Activated T-cell treated with anti-CD3 and anti-CD28 coated beads, Interleukin-2, amount 50 U/mL, for 1 hour (primary cell): ENCODE results near the gene DNAH1.
A peak's percentile ranks its signal among the peaks of the same experiment; 100 is the strongest.

Source experiments
- DNase-seq: peaks from one replicate; pipeline ENCODE4 v3.0.0-alpha.2; 2020

DNAH1 gene

DNA sequence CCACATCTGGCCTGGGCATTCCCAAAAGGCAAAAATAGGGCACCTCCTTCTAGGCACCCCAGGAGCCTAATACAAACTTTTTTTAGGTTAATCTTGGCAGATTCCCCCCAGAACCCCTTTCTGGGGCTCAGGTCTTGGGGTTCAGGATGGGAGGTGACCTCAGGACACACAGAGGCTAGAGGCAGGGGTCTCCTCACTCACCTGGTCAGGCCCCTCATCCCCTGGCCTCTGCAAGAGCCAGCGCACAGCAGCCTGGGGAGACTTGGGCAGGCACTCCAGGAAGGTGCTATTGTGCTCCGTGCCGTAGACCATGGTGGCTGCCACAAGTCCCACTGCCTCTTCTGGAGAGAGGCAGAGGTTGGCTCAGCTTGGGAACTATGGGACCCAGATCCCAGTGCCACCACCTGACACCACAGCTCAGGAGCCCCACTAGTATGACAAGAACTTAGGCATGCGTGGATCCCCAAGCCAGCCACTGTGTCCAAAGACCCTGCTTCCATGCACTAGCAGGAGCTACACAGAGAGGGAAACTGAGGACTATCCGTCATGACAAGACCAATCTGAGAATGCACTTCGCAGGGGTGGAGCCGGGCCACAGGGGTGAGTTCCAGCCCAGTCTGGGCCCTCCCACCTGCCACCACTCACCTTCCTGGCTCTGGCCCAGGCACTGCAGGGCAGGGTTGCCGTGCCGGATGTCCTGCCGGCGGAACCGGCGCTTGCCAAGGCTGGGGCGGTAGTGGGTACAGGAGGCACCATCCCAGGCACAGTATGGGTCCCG is 121.4 kb downstream of the DNAH1 start:
- DNase-seq = no peak

DNA sequence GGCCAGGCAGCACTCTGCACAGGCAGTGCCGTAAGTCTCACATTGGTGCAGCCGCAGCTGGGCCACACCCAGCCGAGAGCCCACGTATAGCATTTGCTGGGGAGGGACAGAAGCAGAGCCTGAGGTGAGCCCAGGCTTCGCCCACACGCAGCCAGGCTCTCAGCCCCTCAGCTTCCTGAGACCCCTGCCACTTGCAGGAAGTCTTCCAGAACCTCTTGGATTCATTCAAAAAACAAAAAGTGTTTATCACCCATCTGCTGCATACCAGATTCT is 121.9 kb downstream of the DNAH1 start:
- DNase-seq = no peak

DNA sequence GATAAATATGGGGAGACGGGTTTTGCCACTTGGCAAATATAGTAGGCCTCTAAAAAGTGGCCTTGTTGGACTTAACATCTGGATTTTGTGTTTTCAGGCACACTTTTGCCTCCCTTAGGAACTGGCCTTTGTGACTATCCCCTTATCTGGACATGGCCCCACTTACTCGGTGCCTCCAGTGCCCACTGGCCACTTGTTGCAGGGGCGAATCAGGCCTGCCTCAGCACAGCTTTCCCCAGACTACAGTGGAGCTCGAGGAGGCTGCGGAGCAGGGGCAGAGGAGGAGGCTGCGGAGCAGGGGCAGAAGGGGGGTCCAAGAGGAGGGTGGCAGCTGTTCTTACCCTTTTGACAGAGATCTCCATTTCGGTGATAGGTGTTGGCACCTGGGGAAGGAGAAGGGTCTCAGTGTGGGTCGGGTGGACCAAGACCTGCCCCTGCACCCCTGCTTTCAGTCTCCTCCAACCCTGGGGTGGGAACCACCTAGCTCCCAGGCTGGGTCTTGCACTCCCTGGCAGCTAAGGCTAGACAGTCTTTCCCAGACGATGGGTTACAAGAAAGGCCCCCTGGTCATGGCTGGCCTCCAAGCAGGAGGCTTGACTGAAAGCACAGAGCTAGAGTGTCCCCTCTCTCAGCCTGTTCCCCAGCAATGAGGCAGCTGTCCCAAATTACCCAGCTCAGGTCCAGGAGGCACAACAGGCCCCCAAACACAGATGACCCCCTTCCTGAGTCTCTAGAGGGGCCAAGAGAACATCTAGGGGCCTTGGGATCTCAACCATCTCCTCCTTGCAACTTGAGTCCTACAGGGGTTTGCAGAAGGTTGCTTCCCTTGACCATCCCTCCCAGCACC is 122.7 kb downstream of the DNAH1 start:
- DNase-seq = no peak

GRCh38 chr3:52439426-52440248 is 123.5 kb downstream of the DNAH1 start:
- DNase-seq = peak; percentile 7

- peak; percentile 4 for DNase-seq
Measured at GRCh38 chr3:52440249-52440551, 124.1 kb downstream of the DNAH1 start.

GRCh38 chr3:52440671-52441070 is 124.6 kb downstream of the DNAH1 start:
- peak; percentile 11 for DNase-seq

DNA sequence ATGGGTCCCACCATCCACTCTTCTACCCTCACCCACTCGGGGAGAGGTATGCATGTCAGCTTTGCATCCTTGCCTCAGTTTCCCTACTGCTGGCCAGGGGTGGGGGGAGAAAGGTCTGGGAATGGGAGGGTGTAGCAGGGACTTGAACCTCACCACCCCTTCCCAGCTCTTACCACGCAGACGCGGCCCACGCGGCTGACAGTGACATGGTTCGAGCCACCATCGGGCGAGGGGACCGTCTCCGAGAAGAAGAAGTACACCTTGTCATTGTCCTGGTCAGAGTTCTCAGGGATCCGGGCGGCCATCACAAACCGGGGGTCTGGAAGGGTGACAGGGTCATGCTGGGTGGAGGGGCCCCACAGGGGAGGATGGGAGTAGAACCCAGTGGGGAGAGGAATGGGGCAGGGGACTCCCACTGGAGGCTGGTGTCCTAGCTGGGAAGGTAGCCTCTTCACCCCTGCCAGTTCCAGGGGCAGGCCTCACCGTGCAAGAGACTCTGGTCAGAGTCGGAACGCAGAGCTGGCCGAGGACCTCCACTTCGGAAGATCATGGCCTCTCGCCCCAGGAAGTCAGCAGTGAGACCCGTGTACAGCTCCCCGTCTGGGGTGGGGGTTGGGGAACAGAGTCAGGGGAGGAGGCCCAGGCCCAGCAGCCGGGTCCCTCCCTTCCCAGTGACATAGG is 125.1 kb downstream of the DNAH1 start:
- DNase-seq = no peak

DNA sequence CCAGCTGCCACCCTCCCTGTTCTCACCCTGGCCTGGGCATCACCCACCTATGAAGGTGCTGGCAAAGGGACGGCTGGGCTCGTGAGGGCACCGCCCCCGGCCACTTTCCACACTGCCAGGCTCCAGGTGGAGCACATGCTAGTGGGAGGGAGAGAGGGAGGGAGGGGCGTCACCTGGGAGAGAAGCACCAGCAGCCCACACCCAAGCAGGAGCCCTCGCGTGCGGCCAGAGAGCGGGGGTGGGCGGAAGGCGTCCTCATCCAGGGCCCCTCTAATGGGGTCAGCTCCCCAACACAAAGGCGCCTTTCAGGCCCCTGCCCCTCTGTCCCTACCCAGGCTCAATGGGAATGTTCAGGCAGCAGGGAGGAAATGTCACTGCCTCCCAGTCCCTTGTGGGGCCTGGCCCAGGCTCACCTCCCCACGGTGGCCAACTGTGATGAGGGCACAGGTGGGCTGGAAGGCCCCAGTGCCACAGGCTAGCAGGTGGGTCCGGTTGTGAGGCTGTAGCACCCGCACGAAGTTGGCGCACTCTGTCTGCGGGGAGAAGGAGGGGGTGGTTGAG is 125.7 kb downstream of the DNAH1 start:
- DNase-seq = peak; percentile 2

- no peak for DNase-seq
Measured at GRCh38 chr3:52442409-52443267, 126.5 kb downstream of the DNAH1 start.

DNA sequence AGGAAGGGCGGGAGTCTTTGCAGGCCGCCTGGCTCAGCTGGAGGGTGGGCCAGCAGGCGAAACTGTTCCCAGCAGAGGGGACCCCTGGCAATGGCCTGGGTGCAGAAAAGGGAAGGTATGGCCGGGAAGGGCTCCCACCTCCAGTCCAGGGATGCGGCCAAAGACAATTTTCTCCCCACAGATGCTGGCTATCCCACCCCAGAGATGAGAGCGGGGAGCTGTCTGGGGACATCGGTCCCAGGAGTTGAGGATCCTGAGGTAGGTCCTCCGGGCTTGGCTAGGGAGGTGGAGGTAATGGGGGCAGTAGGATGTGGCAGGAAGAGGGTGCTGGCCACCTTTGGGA is 127.1 kb downstream of the DNAH1 start:
- no peak for DNase-seq

DNA sequence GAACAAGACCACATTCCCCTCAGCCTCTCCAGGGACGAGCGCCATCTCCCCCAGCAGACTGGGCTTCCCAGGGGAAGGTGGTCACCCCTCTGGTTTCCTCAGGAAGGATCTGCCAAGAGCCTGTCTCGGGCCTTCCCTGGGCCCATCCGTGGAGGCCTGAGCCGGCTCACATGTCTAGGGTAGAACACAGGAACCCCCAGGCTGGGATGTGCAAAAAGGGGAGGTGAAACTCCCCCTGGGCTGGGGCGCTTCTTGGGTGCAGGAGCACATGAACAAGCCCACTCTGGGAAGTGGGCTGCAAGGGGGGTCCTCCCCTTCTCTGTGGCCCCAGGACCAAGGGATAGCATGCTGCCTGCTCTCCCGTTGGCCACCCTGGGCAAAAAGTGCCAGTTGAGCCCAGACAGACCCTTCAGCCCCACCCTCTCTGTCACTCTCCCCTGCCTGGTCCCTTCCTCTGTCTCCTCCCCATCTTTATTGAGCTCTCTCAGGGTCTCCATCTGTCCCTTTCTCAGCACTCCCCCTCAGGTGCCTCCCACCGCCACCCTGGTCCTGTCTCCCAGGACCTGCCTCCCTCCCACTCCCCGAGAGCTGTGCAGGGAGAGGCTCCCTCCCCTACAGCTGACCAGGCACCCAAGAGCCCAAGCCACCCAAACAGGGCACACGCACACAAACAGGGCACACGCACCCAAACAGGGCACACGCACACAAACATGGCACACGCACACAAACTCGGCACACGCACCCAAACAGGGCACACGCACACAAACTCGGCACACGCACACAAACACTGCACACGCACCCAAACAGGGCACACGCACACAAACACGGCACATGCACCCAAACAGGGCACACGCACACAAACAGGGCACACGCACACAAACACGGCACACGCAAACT is 127.9 kb downstream of the DNAH1 start:
- no peak for DNase-seq

GRCh38 chr3:52444860-52445793 is 129.0 kb downstream of the DNAH1 start, which contains the start of gene SEMA3G:
Gene SEMA3G, minus strand, starts transcription at chr3:52445103. Its CDS starts 76 bp downstream, at chr3:52445027.
- peak; percentile 73 for DNase-seq

DNA sequence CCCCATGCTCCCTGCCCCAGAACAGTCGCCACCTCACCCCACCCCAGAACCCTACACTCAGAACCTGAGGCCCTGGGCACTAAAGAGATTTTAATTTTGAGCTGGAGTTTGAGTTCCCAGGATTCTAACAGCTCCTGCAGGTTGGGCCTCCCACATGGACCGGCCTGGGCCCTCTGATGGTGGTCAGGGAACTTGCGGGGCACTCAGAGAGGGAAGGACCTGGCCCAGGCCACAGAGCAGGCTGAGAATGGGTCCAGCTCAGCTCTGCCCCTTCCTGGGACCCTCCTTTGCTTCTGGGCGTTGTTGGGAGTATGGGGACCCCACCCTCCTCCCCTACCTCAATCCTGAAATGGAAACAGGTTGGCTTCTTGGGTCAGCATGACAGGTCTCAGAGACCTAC is 129.9 kb downstream of the DNAH1 start:
- DNase-seq = no peak

DNA sequence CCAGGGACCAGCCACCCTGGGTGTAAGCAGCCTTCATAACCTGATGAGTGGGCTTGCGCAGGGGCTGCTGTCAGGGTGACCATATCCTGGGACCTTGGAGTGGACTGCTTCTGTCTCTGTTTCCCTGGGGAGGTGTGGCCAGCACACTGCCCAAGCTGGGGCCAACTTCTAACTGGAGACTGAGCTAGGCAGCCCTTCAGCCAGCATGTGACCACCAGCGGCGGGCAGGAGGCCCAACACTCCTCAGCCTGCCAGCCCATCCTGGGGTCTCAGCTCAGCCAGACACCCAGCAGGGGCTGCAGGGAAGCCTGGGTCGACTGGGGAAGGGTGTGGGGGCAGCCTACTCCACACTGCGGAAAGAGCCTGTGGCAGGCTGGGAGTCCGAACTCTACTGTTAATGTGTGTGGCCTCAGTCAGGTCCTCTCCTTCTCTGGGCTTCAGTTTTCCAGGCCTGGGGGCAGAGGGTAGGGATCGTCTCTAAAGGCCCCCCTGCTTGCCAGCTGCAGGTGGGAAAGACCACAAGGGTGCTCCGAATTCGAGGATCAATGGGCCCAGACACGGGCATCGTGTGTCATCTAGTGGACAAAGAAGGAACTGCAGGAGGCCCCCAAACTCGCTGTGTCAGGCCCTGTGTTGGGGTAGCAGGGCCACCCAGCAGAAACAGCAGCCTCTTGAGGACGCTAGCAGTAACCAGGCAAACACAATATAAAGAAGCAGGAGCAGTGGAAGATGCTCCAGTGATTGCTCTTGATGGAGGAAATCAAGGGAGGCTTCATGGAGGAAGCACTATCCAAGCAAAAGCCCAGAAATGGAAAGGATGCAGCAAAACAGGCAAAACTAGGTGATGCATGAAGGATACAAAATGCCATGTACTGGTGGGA is 130.8 kb downstream of the DNAH1 start:
- peak; percentile 74 for DNase-seq

DNA sequence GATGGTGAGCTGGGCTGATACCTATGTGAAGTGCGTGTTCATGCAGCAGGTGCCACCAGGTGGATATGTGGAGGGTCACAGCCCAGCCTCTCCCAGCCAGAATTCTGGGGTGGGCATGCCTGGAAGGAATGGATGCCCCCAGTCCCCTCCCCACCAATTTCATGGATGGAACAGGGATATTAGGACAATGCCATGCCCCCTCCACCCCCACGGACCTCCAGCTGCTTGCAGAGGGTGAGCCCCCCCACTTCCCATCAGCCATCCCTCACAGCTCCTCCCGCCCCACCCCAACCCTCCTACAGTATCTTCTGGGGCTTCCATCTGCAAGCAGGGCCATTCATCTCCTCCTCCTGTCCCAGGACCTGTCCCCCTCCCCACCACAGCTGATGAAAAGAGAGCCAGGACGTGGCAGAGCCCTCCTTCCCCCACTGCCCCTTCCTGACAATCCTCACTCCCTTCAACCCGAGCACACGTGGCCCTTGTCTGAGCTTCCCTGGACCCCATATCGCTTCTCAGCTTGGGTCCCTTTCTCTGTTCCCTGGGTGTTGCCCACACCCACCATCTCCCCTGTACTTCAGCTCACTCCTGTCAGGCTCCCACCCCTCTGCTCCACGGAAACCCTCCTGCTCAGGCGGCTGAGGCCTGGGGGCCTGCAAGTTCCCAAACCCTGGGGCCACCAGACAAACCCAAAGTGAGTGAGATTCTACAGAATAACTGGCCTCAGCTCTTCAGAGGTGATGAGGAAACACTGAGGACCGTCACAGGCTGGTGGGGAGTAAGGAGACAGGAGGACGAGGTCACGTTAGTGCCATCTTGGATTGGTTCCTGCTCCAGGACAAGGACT is 131.6 kb downstream of the DNAH1 start:
- DNase-seq = no peak
